RWPE1 (cell line): ENCODE results near the gene NPHP1.
A peak's percentile ranks its signal among the peaks of the same experiment; 100 is the strongest.
"Not testable (repeated sequence)": the region's sequence is repeated elsewhere in the genome, so short reads cannot be mapped to it uniquely, and the experiment has no call there.

Source experiments
- CTCF ChIA-PET: fragments of 350-600 bp; sonication (Branson Sonifier 250); formaldehyde crosslinking; extraction: SDS; loops from one replicate; lab custom pipeline; 2021; lab: Yijun Ruan, JAX
- POLR2A ChIA-PET: fragments of 400-600 bp; formaldehyde crosslinking; extraction: SDS; loops from one replicate; lab custom pipeline; 2020; ENCODE audit warnings: antibody characterized with exemption; ENCODE audit not compliant: low non-redundant PET; lab: Yijun Ruan, JAX
- DNase-seq: peaks from one replicate; pipeline ENCODE4 v3.0.0; 2012; ENCODE audit warnings: low spot score
- H3K27ac ChIP-seq: fragments of 450-650 bp; 2 replicates; pipeline ENCODE4 v1.5.1; 2017
- CTCF ChIP-seq: fragments of 450-650 bp; conservative IDR thresholded peaks from 2 replicates; pipeline ENCODE4 v1.5.1; 2017; ENCODE audit warnings: low read depth, mild to moderate bottlenecking

The NPHP1 gene

GRCh38 chr2:110099038-110099425 is 105.8 kb downstream of the NPHP1 start:
- ChIA-PET CTCF (no interaction called here), POLR2A (no interaction called here)

GRCh38 chr2:110097506-110098220 is 107.2 kb downstream of the NPHP1 start:
- DNase-seq = no peak
- no peak for TF ChIP-seq CTCF
- ChIA-PET CTCF (no interaction called here), POLR2A (interaction anchor here (1.1 kb wide), 1 partner anchor 18 kb away, joined by 3 read pairs; the partner anchor contains the start of gene MALL)
- H3K27ac ChIP-seq = peak overlapping the region; percentile 73

More at GRCh38 chr2:110099038-110099425, 105.8 kb downstream of the NPHP1 start:
- H3K27ac ChIP-seq = peak overlapping the region; percentile 100; the same call in 1 of the 2 replicates
- TF ChIP-seq CTCF = no peak
- DNase-seq = no peak

- H3K27ac ChIP-seq = no peak overlapping the region
- no peak for DNase-seq
- CTCF ChIA-PET = interaction anchor here (0.7 to 1.0 kb wide), 2 partner anchors 19 to 73 kb away, joined by 4 to 8 read pairs; no protein-coding TSS in a partner anchor
- no peak for TF ChIP-seq CTCF
- POLR2A ChIA-PET = no interaction called here
Observed at GRCh38 chr2:110095994-110096633, 108.7 kb downstream of the NPHP1 start.

- DNase-seq, H3K27ac ChIP-seq, POLR2A ChIA-PET: not testable (repeated sequence)
- CTCF ChIA-PET = interaction anchor here (0.8 to 1.0 kb wide), 2 partner anchors 11 to 20 kb away, joined by 3 to 8 read pairs; no protein-coding TSS in a partner anchor
Observed at GRCh38 chr2:110094884-110095534, 109.8 kb downstream of the NPHP1 start.

GRCh38 chr2:110093924-110094323 is 110.9 kb downstream of the NPHP1 start:
- CTCF ChIA-PET, H3K27ac ChIP-seq, POLR2A ChIA-PET, DNase-seq: not testable (repeated sequence)

GRCh38 chr2:110090164-110090563 is 114.6 kb downstream of the NPHP1 start:
- POLR2A ChIA-PET, H3K27ac ChIP-seq, DNase-seq, CTCF ChIA-PET: not testable (repeated sequence)

- POLR2A ChIA-PET, CTCF ChIA-PET, H3K27ac ChIP-seq, DNase-seq: not testable (repeated sequence)
Observed at GRCh38 chr2:110083757-110084156, 121.1 kb downstream of the NPHP1 start.

- POLR2A ChIA-PET, H3K27ac ChIP-seq, DNase-seq, CTCF ChIA-PET: not testable (repeated sequence)
Observed at GRCh38 chr2:110083162-110083561, 121.7 kb downstream of the NPHP1 start.

GRCh38 chr2:110078104-110078503 is 126.7 kb downstream of the NPHP1 start:
- H3K27ac ChIP-seq, POLR2A ChIA-PET, DNase-seq, CTCF ChIA-PET: not testable (repeated sequence)

- H3K27ac ChIP-seq, CTCF ChIA-PET, DNase-seq, POLR2A ChIA-PET: not testable (repeated sequence)
Observed at GRCh38 chr2:110075896-110076295, 128.9 kb downstream of the NPHP1 start.
